ENCODE measurements around the gene DOK7. TPM values are rescaled to one million over a fixed set of nuclear protein-coding genes. Genes with fewer than 3 reads are reported as not detected.

Gene DOK7
- total and polyA plus RNA-seq, 2 donors (not counting 3 experiments of a cell fraction or from before 2014, with no cell fraction given), result not detected

GRCh38 chr4:3478446-3479357, 15.6 kb downstream of the DOK7 start:
- intact Hi-C loops (cut with micrococcal nuclease), result no loop called here
- Histone ChIP-seq H3K9ac (replicated peaks; ENCODE audit: extremely low read depth, insufficient read depth, low read length) (no peak overlapping the region), H3K27ac (ENCODE audit: insufficient read depth, low read depth, low read length) (no peak overlapping the region), H3K79me2 (ENCODE audit: control insufficient read depth, insufficient read depth, low read length) (no peaks in the 10 kb centered on the region), H3K9me3 (replicated peaks; ENCODE audit: control insufficient read depth, insufficient read depth, low read length) (no peaks in the 10 kb centered on the region), H3K9me1 (replicated peaks; ENCODE audit: control insufficient read depth, extremely low read depth, insufficient read depth, low read length) (no peaks in the 10 kb centered on the region), H3K36me3 (ENCODE audit: control insufficient read depth in 2 of 2, extremely low read depth in 1 of 2, insufficient read depth in 2 of 2, low read length in 2 of 2) (no peaks in the 10 kb centered on the region), H3K4me1 (ENCODE audit: control insufficient read depth, extremely low read depth, insufficient read depth, low read length) (no peaks in the 10 kb centered on the region), H3K4me2 (ENCODE audit: insufficient read depth, low read length) (no peak overlapping the region), H4K20me1 (replicated peaks; ENCODE audit: control insufficient read depth, extremely low read depth, insufficient read depth, low read length) (no peaks in the 10 kb centered on the region), H2AFZ (ENCODE audit: low read depth, low read length) (no peak overlapping the region), H3K27me3 (ENCODE audit: control insufficient read depth in 2 of 2, insufficient read depth in 2 of 2, low read length in 2 of 2) (peaks cover 0 to under 1% of the 10 kb centered on the region in 2 experiments), H3K4me3 (replicated peaks in 1 of 3; ENCODE audit: insufficient read depth in 1 of 3, low read depth in 1 of 3, low read length in 3 of 3) (no peak overlapping the region)
- CTCF ChIA-PET, result interaction anchor here (1.3 to 4.8 kb wide), 4 partner anchors 15 to 333 kb away, joined by 3 to 69 read pairs (median 18); no protein-coding TSS in a partner anchor
- POLR2A ChIA-PET, result no interaction called here
- dilution Hi-C loops (cut with MboI; ENCODE audit: extremely low pct_ligation_motif_present, low sequenced_read_pairs), result no loop called here
- TF ChIP-seq CTCF (IDR thresholded peaks at IDR 0.05; ENCODE audit: extremely low read depth in 1 of 2, insufficient read depth in 1 of 2, low read depth in 1 of 2, low read length in 2 of 2) (no peak), FOS (IDR thresholded peaks at IDR 0.05; ENCODE audit: borderline replicate concordance, insufficient read depth, low read length) (no peak), EZH2 (IDR thresholded peaks at IDR 0.05; ENCODE audit: borderline replicate concordance, low read depth, low read length, severe bottlenecking) (no peak), GATA2 (IDR thresholded peaks at IDR 0.05; ENCODE audit: insufficient read depth, insufficient read length, low read depth, low read length) (no peak), MAX (IDR thresholded peaks at IDR 0.05; ENCODE audit: insufficient read depth, insufficient read length) (no peak), MYC (IDR thresholded peaks at IDR 0.05; ENCODE audit: low read depth, low read length) (no peak), POLR2A (IDR thresholded peaks at IDR 0.05; ENCODE audit: low read depth, low read length) (no peak), JUN (IDR thresholded peaks at IDR 0.05; ENCODE audit: borderline replicate concordance, insufficient read depth, insufficient read length, low read depth) (no peak), POLR2AphosphoS5 (IDR thresholded peaks at IDR 0.05; ENCODE audit: insufficient read depth, low read depth, low read length) (no peak)
- DNase-seq (ENCODE audit: low read depth, low spot score), result no peak
- FAIRE-seq, result no peak
- no TSS peak for BruUV-seq (replicated peaks)

All from endothelial cell of umbilical vein (primary cell).